Purkinje cell (primary cell): ENCODE results near the gene SPANXN3. TPM values are rescaled to one million over a fixed set of nuclear protein-coding genes. Genes with fewer than 3 reads are reported as not detected.

Source experiments
- polyA plus RNA-seq: library from polyadenylated mRNA; unstranded; fragments of >200 nt; fragmentation: Nextera tagmentation; gene quantifications from 2 replicates; pipeline ENCODE4 v1.2.1, GENCODE V29; 2014

The SPANXN3 gene
- polyA plus RNA-seq, result not detected in 2 replicates

GRCh38 chrX:143517375-143517774 is at the start of gene SPANXN3:
SPANXN3 (minus strand) TSS chrX:143517475; CDS start chrX:143517391, 84 bp downstream.

Other genes with a start within 250 kb of the SPANXN3 start
- 0.36 and 12.7 TPM in 2 replicates for gene SLITRK4, start 118.6 kb upstream of the SPANXN3 start, polyA plus RNA-seq
- not detected in 2 replicates for gene SPANXN2, start 203.3 kb upstream of the SPANXN3 start, polyA plus RNA-seq